GM18861 (cell line): ENCODE measurements around the gene TKTL1.
"Not testable (repeated sequence)": the region's sequence is repeated elsewhere in the genome, so short reads cannot be mapped to it uniquely, and the experiment has no call there.

Experiments used
- ATAC-seq: cut with Tn5 transposase; IDR thresholded peaks from one replicate; pipeline ENCODE4 v1.9.1; 2021; ENCODE audit not compliant: unreplicated experiment

Gene TKTL1

GRCh38 chrX:154343063-154343462 lies 47.5 kb downstream of the TKTL1 start:
- not testable (repeated sequence) for ATAC-seq

- peak; percentile 34 for ATAC-seq
Observed at GRCh38 chrX:154343620-154344019, 48.0 kb downstream of the TKTL1 start.

- ATAC-seq: no peak
Observed at GRCh38 chrX:154348114-154348531, 52.5 kb downstream of the TKTL1 start.

GRCh38 chrX:154348646-154349358 lies 53.2 kb downstream of the TKTL1 start:
- no peak for ATAC-seq

- ATAC-seq: no peak
Observed at GRCh38 chrX:154349359-154349935, 53.9 kb downstream of the TKTL1 start.

GRCh38 chrX:154349979-154350378 lies 54.4 kb downstream of the TKTL1 start:
- ATAC-seq: no peak

- no peak for ATAC-seq
Observed at GRCh38 chrX:154350429-154351182, 55.0 kb downstream of the TKTL1 start.

GRCh38 chrX:154351183-154352011 lies 55.8 kb downstream of the TKTL1 start:
- no peak for ATAC-seq

GRCh38 chrX:154352012-154352401 lies 56.4 kb downstream of the TKTL1 start:
- no peak for ATAC-seq

- ATAC-seq: no peak
Observed at GRCh38 chrX:154352466-154352865, 56.9 kb downstream of the TKTL1 start.

GRCh38 chrX:154353172-154353843 lies 57.7 kb downstream of the TKTL1 start:
- no peak for ATAC-seq

- ATAC-seq: no peak
Observed at GRCh38 chrX:154354013-154354412, 58.4 kb downstream of the TKTL1 start.

GRCh38 chrX:154354516-154354915 lies 58.9 kb downstream of the TKTL1 start:
- ATAC-seq: no peak

GRCh38 chrX:154355094-154355775 lies 59.6 kb downstream of the TKTL1 start:
- no peak for ATAC-seq

- no peak for ATAC-seq
Observed at GRCh38 chrX:154355776-154356140, 60.2 kb downstream of the TKTL1 start.

- ATAC-seq: no peak
Observed at GRCh38 chrX:154356596-154356995, 61.0 kb downstream of the TKTL1 start.

- no peak for ATAC-seq
Observed at GRCh38 chrX:154357205-154357604, 61.6 kb downstream of the TKTL1 start.

GRCh38 chrX:154358011-154358410 lies 62.4 kb downstream of the TKTL1 start:
- no peak for ATAC-seq

GRCh38 chrX:154358829-154359228 lies 63.2 kb downstream of the TKTL1 start:
- no peak for ATAC-seq
